Measurements from ENCODE around the gene PRKCB. TPM values are rescaled to one million over a fixed set of nuclear protein-coding genes. Genes with fewer than 3 reads are reported as not detected.
"Not testable (repeated sequence)": the region's sequence is repeated elsewhere in the genome, so short reads cannot be mapped to it uniquely, and the experiment has no call there.

PRKCB gene
- total RNA-seq, 2 experiments from 2014 or later, result 97.1 to 99.0 TPM

DNA sequence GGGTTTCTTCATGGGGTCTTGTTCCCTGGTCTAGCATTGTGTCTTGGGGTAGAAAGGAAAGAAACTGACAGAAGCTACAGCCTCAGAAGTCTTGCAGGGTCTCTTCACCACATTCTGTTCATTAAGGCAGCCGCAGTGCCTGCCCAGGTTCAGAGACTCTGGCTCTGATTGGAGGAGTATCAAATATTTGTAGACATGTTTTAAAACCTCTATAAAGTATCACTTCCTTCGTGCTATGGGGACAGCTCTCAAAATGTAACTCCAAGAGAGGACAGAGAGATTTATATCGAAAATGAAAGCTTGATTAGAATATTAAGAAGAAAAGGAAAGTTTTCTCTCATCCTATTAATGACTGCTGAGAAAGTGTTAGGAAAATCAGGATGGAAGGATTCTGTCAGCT is 313.3 kb downstream of the PRKCB start:
- CTCF ChIA-PET, result interaction anchor here (0.6 kb wide), 1 partner anchor 352 kb away, joined by 3 read pairs; no protein-coding TSS in a partner anchor

DNA sequence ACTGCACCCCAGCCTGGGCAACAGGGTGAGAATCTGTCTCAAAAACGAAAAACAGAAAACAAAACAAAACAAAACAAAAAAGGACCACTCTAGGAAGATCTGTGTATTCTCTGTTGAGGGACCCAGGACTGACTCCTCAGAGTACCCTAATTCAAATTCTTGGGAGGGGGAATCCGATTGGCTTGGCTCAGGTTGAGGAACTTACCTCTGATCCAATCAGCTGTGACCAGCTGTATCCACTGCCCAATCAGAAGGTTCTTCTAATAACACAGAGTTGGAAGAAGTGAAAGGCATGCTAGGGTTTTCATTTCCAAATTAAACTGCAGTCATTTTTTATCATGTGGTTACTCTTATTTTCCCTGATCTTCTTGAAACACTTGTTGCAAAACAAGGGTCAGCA is 314.5 kb downstream of the PRKCB start:
- POLR2A ChIA-PET, result no interaction called here
- CTCF ChIA-PET, result no interaction called here

More for the DNA sequence above, 313.3 kb downstream of the PRKCB start:
- POLR2A ChIA-PET, result interaction anchor here (0.9 kb wide), 1 partner anchor 41 kb away, joined by 5 read pairs; no protein-coding TSS in a partner anchor

DNA sequence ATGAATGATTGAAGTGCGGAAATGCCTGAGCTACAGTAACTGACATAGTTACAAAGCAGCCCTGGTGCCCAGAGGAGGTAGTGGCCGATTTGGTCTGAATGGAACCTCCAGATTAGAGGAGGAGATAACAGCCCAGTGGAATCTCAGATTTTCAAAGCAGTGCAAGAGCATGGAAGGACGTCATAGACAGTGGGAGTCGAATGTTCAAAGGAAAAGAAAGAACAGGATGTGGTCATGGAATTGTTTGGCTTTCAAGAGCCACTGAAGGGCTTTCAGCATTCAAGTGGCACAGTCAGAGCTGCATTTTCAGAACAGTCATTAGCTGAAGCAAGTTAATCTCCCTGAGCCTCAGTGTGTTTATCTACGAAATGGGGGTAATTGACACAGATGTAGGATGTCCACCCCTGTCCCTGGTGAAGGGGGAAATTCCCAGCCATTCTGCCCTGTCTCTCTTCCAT is 315.7 kb downstream of the PRKCB start:
- CTCF ChIA-PET, result interaction anchor here (0.8 kb wide), 1 partner anchor 105 kb away, joined by 3 read pairs; no protein-coding TSS in a partner anchor
- POLR2A ChIA-PET, result no interaction called here

DNA sequence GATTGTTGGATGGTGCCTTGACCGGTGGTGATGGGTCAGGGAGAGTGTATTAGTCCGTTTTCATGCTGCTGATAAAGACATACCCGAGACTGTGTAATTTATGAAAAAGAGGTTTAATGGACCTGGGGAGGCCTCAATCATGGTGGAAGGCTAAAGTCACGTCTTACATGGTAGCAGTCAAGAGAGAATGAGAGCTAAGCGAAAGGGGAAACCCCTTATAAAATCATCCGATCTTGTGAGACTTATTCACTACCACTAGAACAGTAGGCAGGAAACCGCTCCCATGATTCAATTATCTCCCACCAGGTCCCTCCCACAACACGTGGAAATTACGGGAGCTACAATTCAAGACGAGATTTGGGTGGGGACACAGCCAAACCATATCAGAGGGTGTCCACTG is 316.3 kb downstream of the PRKCB start:
- POLR2A ChIA-PET, result not testable (repeated sequence)
- CTCF ChIA-PET, result interaction anchor here (0.7 to 1.3 kb wide), 4 partner anchors 12 to 110 kb away, joined by 3 to 4 read pairs (median 3); no protein-coding TSS in a partner anchor

DNA sequence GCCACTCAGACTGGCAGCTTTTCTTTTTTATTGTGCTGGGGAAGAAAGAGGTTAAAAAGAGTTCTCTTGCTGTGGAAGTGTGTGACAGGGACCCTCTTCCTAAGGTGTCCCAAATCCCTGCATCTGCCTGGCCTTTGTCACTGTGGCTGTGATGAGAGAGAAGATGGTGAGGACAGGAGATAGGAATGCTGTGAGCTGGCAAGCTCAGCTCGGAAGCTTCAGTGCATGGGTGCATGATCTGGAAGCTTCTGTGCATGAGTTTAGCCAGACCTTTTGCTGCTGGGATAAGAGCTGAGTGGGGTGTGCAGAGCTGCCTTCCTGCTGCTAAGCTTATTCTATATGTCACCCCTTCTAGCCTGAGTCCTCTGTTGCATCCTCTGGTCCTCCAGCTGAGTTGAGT is 317.0 kb downstream of the PRKCB start:
- ChIA-PET CTCF (interaction anchor here (0.7 to 1.3 kb wide), 3 partner anchors 11 to 111 kb away, joined by 3 to 4 read pairs (median 3); no protein-coding TSS in a partner anchor), POLR2A (no interaction called here)

DNA sequence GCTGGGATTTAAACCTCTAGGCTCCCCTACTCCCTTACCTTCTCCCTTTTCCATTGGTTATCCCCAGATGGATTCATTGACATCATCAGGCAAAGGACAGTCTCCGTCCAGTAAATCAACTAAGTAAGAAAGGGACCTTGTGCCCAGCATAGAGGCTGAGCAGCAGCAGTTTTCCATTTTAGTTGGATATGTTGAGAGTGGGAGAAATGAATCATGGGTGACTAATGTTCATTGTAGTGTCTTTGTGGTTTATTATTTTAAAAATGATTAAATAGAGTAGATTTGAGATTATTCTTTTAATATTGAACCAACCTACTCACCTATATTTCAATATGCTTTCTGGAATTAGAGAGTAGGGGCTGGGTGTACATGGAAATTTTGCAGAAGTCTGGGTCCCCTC is 321.0 kb downstream of the PRKCB start:
- POLR2A ChIA-PET, result no interaction called here
- CTCF ChIA-PET, result no interaction called here

DNA sequence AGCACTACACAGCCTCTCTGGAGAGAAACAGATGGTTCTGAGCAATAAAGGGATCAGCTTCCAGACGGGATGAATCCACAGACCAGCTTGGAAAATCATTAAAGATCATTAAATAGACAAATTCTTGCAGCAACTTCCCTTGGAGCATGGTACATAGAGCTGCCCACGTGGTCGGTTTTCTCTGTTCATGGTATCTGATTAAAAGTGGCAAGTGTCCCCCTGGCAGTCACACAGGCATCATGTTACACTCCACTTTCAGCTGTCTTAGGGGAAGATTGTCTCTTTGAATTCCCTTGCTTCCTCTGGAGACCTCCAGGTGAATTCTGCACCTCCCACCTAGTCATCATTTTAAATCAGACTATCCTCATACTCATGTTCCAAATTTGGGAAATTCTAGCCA is 328.2 kb downstream of the PRKCB start:
- CTCF ChIA-PET, result interaction anchor here (1.3 kb wide), 1 partner anchor 11 kb away, joined by 3 read pairs; no protein-coding TSS in a partner anchor

DNA sequence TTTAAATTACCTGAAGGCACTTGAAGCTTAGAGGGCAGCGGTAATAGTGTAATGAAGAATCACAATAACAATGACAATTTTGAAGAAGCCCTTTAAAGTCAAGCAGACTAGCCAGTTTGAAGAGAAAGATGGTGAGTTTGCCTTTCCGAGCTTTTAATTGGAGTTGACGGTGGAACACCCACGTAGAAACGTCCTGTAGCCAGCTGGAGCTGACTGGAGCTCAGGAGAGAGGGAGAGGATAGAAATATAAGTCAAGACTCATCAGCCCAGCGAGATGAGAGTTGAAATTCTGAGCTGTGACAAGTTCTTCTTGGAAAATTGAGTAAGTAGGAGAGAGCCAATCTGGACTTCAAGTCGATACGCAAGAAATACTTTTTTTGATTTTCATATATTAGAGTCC is 328.6 kb downstream of the PRKCB start:
- ChIA-PET POLR2A (no interaction called here), CTCF (interaction anchor here (1.3 kb wide), 1 partner anchor 12 kb away, joined by 3 read pairs; no protein-coding TSS in a partner anchor)

More for the DNA sequence above, 328.2 kb downstream of the PRKCB start:
- POLR2A ChIA-PET, result no interaction called here

DNA sequence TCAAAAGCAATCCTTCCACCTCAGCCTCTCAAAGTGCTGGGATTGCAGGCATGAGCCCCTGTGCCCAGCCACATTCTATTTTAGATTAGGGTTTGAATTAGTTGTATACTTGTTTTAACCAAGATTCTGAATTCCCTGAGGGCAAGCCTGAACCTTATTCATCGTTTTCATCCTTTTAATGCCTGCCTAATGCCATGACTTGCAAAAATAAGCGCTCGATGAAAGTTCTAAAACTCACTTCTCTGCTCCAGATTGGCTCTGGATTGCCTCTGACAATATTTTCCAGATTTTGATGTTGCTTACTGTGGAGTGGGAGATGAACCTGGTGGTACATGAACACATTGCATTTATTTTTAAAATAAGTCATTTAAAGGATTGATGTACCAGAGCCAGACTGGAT is 329.5 kb downstream of the PRKCB start:
- CTCF ChIA-PET, result no interaction called here
- POLR2A ChIA-PET, result no interaction called here

DNA sequence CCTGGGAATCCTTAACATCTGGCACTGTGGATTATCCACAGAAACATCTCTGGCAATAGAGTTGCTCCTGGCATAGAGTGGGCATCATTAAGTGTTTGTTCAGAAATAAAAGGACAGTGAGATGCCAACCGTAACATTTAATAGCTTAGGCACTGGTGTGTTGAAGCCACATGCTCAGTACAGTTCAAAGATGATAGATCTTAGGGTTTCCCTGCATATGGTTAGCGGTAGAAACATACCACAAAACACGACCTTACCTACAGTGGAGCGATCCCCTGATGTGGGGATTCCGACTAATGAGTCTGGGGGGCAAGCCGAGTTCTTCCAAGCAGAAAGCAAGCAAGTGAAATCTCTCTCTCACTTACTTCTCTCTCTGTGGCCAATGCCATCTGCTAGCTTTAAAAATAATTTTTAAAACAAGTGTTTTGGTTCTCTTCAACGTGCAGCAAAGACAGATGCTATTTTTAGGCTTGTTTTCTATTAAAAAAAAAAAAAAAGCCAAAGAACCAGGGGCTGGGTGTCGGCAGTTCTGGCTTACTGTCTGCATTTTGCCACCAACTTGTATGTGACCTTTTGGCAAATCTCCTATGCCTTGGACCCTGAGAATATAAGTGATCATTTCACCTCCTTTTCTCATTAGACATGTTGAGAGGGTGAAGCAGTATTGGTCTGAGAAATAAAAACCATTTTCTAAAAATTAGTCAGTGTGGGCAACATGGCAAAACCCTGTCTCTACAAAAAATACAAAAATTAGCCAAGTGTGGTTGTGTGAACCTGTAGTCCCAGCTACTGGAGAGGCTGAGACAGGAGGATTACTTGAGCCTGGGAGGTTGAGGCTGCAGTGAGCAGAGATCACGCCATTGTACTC is 331.1 kb downstream of the PRKCB start:
- POLR2A ChIA-PET, result interaction anchor here (0.7 to 1.2 kb wide), 2 partner anchors 25 to 61 kb away, joined by 3 to 4 read pairs; no protein-coding TSS in a partner anchor
- CTCF ChIA-PET, result no interaction called here

DNA sequence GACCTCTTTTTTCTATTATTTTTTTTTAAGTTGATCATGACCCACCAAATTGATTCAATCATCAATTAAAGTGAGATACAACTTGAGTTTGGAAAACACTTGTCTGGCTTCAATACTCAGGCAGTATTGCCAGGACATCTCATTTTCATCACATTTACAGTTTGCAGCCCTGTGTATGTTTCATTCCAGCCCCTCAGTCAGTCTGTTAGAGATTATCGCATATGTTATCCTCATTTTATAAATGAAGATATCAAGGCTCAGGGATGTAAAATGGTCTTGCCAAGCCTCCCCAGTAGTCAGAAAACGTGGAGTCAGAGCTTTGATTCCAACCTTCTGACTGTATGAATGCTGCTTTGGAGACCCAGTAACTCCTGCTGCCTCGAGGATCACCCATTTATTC is 333.1 kb downstream of the PRKCB start:
- CTCF ChIA-PET, result no interaction called here
- POLR2A ChIA-PET, result interaction anchor here (0.6 kb wide), 1 partner anchor 363 kb away, joined by 3 read pairs; no protein-coding TSS in a partner anchor

DNA sequence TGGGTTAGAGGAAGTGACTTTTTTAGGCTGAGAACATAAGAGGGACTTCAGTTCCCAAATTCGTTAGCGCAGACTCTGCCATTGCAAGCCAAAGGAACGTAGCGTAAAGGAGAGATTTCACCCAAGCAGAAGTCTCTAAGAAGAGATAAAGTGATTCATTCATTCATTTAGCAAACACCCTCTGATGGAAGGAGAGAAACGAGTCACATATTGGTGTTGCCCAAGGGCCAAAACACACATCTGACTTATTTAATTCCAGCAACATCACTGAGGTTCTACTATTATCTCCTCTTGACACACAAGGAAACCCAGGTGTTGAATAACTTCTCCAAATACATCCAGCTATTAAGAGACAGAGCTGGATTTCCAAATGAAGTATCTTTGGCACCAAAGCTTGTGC is 334.6 kb downstream of the PRKCB start:
- POLR2A ChIA-PET, result no interaction called here
- CTCF ChIA-PET, result no interaction called here

DNA sequence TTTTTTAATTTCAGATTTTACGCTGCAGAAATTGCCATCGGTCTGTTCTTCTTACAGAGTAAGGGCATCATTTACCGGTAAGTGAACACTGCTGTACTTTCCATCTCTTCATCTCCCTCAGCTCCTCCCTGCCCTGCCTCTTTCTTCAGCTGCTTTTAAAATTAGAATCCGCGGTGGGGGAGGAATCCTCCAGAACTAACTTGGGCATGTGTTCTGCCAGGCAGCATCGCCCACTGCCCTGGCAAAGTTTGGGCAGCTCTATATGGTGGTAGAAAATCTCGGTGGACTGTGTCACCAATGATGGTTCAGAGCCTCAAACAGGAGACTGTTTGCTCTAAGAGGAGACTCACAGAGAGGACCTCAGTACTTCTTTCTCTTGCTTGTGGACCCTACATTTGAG is 338.7 kb downstream of the PRKCB start:
- CTCF ChIA-PET, result no interaction called here

DNA sequence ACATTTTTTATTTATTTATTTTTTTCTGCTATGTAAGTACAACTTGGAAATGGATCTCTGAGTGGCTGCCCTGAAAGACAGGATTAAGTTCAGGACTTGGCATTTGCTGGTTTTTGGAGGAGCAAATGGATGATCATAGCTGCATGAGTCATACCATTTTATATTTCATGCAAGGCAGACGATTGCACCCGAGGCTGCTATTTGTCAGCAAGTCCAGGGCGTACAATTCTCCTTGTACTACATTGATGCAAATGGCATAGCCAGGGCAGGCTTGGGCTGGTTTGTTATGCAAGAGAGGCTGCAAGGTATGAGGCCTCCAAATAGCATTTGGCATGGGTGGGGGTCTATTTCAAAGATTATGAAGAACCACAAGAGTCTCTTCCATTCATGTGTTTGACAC is 339.2 kb downstream of the PRKCB start:
- POLR2A ChIA-PET, result no interaction called here

More for the DNA sequence above, 338.7 kb downstream of the PRKCB start:
- POLR2A ChIA-PET, result no interaction called here

DNA sequence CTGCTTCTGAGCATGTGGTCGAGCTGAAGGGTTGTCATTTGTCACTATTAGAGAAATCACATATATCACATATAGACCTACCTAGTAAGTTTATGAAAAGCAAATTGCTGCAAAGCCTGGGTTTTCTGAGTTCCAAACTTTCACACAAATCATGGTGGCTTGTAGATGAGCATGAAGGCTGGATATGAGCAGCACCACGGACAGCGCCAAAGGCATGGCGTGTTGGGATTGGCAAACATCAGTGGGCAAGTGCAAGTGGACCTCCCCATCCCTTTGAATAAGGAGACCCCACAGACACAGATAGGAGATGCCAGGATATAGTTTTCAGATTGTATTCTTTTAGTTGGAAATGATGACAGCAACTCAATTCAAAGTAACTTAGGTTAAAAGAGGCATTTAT is 342.7 kb downstream of the PRKCB start:
- CTCF ChIA-PET, result no interaction called here
- POLR2A ChIA-PET, result no interaction called here

More for the DNA sequence above, 339.2 kb downstream of the PRKCB start:
- CTCF ChIA-PET, result no interaction called here

DNA sequence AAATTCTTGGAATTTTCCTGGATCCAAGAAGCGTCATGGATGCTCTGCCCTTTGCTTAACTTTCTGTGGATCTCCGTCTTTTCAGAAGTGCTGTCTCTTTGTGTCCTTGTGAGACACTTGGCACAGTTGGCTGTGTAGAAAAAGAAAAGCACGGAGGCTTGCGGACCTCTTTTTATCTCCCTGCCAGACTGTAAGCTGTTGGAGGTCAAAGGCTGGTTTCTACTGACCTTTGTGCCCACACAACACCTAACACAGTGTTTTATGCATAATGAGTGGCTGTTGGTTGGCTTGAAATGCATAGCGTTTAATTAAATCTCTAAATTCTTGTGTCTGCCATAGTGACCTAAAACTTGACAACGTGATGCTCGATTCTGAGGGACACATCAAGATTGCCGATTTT is 344.7 kb downstream of the PRKCB start:
- POLR2A ChIA-PET, result no interaction called here
- CTCF ChIA-PET, result no interaction called here

DNA sequence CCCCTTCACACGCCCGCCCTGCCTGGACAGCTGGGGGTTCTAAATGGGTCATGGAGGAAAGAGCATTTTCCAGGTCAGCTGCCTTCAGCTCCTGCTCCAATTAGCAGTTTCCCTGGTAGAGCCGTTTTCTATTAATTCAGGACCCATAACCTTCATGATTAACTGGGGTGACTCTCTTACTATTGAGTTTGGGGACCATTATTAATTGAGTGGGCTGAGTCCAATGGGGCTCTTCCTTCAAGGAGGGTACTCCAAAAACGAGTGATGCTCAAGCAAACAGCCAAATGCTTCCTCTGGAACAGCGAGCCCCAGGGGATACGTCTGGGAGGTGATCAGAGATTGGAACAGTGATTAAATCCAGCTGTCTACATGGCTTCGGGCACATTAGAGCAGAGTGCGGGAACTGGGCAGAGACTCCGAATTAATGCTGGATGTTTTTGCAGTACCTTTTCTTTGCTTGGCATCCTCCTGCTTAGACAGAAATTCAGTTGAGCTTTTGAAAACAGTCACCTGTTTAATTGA is 352.3 kb downstream of the PRKCB start:
- ChIA-PET POLR2A (no interaction called here), CTCF (no interaction called here)

DNA sequence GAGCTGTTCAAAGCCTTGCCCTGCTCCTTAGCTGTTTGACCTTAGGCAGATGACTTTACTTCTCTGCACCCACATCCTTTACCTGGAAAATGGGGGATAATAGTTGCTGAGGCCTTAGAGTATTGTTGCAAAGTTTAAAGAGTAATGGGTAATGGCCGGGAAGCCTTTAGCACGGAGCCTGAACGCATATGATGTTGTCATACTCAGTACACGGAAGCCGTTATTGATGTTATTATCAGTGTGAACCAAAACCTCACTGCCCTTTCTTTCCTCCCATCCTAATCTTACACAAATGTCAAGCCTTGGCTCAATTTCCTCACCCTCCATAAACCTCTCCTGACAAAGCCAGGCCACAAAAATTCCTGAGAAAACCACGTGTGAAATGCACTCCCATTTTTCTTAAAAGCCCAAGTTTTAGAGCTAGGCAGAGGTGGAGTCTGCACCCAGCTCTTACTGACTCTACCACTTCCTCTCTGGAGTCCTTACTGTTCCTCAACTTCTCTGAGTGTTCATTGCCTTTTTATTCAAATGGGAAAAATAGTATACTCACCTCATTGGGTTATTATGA is 353.1 kb downstream of the PRKCB start:
- ChIA-PET POLR2A (no interaction called here), CTCF (no interaction called here)

DNA sequence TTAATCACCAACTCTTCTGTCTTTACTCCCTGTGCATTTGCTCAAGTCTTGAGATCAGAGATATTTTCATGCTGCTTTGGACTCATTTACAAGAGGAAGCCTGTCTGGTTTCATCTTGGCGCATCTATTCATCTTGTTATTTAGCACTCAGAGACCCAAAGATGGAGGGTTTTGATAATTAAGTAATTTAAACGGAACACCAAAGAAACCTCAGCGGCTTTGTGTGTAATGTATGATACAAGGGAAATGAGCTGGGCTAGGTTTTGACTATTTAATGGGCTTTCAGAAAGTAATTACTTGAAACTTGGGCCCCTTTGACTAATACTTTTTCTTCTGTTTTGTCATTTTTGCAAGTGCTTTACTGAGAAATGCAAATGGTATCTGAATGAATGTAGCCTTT is 354.2 kb downstream of the PRKCB start:
- POLR2A ChIA-PET, result interaction anchor here (1.1 kb wide), 1 partner anchor 41 kb away, joined by 5 read pairs; no protein-coding TSS in a partner anchor
- CTCF ChIA-PET, result interaction anchor here (1.2 kb wide), 1 partner anchor 190 kb away, joined by 3 read pairs; no protein-coding TSS in a partner anchor

DNA sequence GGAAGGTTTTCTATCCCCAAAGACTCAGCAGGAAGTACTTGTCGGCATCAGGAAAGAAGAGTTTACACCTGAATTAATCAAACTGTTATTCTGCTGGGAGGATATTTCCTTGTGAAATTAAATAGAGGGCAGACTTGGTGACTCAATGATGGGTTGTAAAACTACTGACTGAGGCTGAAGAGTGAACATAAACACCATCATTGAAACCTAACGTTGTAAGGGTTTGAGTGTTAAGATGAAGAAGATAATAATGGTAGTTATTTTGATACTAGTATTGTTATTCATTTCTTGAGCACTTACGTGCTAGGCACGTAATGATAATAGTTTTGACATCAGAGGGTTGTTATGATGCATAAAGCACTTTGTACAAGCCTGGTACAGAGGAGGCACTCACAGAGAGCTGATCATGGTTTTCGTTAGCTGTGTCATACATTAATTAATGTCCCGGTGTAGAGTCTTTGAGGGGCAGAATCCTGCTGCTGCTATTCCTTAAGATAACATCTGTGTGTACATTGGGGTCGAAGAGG is 356.2 kb downstream of the PRKCB start:
- ChIA-PET POLR2A (interaction anchor here (1.0 kb wide), 1 partner anchor 25 kb away, joined by 4 read pairs; no protein-coding TSS in a partner anchor), CTCF (no interaction called here)
